Stimulated activated CD4-positive, alpha-beta T cell treated with anti-CD3 and anti-CD28 coated beads, Interleukin-15, amount 100 ng/mL, for 48 hours (primary cell): ENCODE results near the gene WDR87.
"Not testable (repeated sequence)": the region's sequence is repeated elsewhere in the genome, so short reads cannot be mapped to it uniquely, and the experiment has no call there.

Experiments used
- DNase-seq, 2 donors: peaks; one replicate each; pipeline ENCODE4 v3.0.0-alpha.2; 2020; ENCODE audit warnings: low read depth in 2 of 2

Gene WDR87

GRCh38 chr19:37930416-37930815 is 24.0 kb upstream of the WDR87 start:
- DNase-seq: no peak

DNA sequence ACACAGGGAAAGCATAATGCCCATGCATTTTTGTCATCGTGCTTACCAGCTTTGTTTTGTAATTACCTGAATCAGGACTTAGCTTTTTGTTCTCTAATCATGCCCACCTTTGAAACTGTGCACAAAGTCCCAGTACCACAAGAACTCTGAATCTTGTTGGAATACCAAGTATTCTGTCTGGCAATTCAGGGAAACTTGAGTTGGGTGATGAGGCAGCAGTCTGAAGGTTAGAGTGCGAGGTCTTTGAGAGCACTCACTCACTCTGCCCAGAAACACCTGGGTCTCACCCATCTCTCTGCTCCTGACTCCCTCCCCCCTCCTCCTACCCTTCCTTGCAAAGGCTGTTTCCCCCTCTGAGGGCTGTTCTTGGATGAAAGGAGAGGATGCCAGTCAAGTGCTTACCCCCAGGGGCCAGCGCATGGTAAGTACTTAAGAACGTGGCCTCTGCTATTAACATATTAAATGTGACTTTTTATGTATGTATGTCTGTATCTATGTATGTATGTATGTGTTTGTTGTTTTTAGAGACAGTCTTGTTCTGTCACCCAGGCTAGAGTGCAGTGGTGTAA is 23.0 kb upstream of the WDR87 start:
- no peak for DNase-seq

- no peak for DNase-seq
These were observed 22.3 kb upstream of the WDR87 start for GRCh38 chr19:37928527-37929286.

GRCh38 chr19:37926711-37927110 is 20.3 kb upstream of the WDR87 start:
- DNase-seq: no peak

DNA sequence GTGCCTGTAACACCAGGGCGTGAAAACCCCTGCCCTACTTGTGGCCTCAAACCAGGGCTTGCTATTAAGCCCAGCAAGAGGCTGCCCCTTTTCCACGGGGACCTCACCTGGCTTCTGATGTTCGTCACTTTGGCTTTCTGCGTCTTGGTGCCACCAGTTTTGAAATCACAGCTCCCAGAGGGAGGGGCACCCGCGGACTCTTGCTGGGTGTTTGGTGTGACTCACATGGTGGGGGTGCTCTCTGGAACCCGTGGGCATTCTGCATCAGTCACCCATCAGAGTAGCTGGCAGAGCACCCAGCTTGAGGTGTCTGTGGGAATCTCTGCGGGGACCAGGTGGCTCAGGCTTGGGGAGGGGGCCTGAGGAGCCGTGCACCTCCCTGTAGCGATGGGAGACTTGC is 19.9 kb upstream of the WDR87 start:
- no peak for DNase-seq

DNA sequence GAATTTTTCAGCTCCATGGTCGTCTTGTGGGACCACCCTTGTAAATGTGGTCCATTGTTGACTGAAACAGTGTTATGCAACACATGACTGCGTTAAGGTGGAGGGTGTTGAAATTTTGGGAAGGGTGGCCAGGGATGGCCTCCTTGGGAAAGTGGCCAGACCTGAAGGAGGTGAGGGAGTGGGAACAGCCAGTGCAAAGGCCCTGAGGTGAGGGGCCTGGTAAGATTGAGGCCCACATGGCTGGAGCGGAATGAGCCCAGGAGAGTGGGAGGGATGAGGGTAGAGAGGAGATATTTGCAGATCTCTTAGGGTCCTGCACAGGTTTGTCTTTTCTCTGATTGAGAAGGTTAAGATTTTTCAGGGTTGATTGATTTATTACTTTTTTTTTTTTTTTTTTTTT is 18.8 kb upstream of the WDR87 start:
- no peak for DNase-seq

- DNase-seq: not testable (repeated sequence)
These were observed 18.2 kb upstream of the WDR87 start for GRCh38 chr19:37924573-37924972.

DNA sequence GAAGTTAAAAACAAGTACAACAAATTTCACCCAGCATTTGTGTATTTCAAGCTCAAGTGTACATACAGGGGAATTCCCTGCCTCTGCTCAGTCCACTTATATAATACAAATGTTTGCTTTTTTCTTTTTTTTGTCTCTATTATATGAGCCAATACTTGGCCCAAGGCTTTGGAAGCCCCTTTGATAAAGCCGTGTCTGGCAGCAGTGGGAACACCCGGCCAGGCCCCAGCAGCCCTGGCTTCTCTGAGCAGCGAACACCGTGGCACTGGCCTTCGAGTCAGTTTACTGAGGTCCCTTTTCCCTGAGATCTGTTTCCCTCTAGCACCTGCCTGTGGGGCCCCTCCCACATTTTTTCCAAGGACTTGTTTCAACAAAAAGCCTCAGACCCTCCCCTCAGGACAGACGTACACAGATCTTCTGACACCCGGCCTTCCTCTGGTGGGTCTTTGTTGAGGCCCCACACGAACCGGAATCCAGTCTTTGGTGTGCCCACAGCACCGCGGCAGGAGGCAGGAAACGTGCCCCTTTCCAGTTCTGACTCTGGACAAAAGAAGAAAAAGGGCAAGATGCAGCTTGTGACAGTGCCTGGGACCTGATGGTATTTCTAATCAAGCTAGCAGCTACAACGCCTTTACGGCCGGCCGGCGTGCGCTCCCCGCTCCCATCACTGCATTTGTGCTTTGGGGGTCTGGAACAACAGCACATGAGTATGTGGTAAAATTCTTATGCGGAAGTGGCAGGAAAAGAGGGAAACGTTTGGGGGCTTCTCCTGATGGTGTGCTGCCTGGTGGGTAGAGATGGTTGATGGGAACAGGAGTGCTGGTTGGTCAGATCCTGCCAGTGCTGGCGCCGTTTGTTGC is 14.4 kb upstream of the WDR87 start:
- DNase-seq: no peak

DNA sequence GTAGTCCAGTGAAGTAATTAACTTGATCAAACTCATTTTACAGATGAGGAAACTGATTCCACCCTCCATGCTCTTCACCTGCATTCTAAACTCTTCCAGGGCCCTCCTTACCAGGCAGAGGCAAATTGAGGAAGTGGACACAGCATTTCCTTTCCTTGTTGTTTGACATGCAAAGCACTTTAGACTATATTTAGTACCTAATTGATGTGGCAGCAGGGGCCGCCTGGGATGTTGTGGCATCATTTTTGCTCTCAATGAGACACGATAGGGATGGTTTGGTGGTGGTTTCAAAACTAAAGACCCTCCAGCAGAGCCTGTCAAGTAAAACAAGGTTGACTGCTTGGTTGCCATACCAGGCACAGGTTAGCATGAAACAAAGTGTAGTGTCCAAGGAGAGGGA is 8.5 kb upstream of the WDR87 start:
- no peak for DNase-seq

- DNase-seq: no peak
These were observed 3.3 kb upstream of the WDR87 start for GRCh38 chr19:37909661-37910199.

GRCh38 chr19:37907735-37908455 is 1.5 kb upstream of the WDR87 start:
- no peak for DNase-seq

DNA sequence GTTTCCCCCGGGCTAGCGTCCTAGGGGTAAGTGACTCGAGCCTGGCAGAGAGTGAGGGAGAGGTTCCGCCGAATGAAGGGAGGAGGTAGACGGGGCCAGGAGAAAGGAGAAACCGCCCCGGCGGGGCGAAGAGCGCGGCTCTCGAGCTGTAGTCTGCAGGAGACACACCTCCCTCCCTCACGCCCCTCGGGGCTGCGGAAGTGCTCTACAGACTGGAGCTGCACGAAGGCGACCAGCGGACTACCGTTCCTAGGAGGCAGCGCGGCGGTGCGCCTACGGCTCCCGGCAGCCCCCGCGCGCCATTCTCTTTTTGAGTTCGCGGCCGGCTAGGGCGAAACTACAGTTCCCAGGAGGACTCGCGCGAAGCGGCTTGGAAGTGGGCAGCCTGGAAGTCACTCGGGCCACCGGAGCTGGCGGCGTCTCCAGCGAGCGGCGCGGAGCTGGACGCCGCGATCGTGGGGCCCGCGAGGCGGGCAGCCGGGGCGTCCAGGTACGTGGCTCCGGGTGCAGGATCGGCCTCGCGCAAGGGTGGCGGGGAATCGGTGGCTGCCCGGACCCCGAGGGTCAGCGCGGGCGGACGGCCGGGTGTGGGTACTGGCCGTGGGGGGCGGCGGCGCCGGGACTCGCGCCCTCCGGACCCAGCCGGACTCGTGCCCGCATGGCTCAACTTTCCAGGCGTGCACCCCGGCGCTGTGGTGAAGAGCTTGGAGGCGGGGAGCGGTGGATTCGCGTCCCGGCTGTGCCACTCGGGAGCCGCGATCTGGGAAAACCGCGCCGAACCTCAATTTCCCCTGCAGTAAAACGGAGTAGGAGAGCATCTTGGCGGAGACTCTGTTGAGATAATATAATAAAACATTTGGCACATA is 708 bp upstream of the WDR87 start, which contains the start of gene SIPA1L3:
TSS of gene SIPA1L3 (plus strand) at position 340 of the 866 bp plus-strand sequence. CDS start 174,358 bp downstream, outside the sequence.
- DNase-seq: peak; percentile 91 to 93

- DNase-seq: no peak
These were observed 3.3 kb downstream of the WDR87 start for GRCh38 chr19:37903096-37903495.

- DNase-seq: peak; percentile 67 to 79
These were observed 3.7 kb downstream of the WDR87 start for GRCh38 chr19:37902668-37903067.

GRCh38 chr19:37899966-37900365 is 6.4 kb downstream of the WDR87 start:
- DNase-seq: no peak

GRCh38 chr19:37899453-37899852 is 6.9 kb downstream of the WDR87 start:
- DNase-seq: no peak

- DNase-seq: no peak
These were observed 10.2 kb downstream of the WDR87 start for GRCh38 chr19:37896180-37896579.

DNA sequence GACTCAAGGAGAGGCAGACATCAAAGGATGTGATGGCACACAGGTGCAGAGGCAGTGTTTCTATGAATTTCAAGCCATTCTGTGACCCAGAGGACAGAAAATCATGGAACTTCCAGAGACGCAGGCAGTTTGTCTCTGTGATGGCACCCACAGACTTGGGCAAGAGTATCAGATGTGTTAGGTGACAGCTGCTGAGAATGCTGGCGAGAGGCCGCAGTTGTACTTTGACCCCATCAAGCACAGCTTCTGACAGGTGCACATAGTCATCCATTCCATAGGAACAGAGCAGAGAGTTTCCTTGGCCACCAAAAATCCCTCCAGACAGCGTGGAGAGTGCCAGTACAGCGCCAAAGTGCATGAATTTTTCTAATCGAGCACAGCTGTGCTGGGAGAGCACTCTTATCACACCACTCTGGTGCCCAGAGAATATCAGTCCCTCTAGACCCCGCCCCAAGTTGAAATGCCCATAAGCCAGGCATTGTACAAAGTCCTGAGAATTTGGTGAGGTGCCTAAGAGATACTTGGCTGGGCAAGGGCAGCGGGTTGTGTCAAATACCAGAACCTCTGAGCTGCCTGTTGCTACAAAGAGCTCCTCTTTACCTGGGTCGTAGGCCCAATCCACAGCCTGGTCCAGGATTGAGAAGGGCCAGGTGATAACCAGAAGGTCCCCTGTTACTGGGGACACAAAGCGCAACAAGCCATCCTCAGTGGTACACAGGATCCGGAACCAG is 12.4 kb downstream of the WDR87 start:
- no peak for DNase-seq

- no peak for DNase-seq
These were observed 19.8 kb downstream of the WDR87 start for GRCh38 chr19:37886571-37886970.

- no peak for DNase-seq
These were observed 21.0 kb downstream of the WDR87 start for GRCh38 chr19:37885392-37885791.
